GM10248 (cell line): ENCODE measurements around the gene USP34.

Source experiments
- CTCF ChIA-PET: fragments of 300-600 bp; sonication (Branson Sonifier 250); formaldehyde crosslinking; extraction: SDS; loops from one replicate; lab custom pipeline; 2021; ENCODE audit warnings: antibody characterized with exemption; lab: Yijun Ruan, JAX
- POLR2A ChIA-PET: fragments of 350-650 bp; sonication (Branson Sonifier 250); formaldehyde crosslinking; extraction: SDS; loops from one replicate; lab custom pipeline; 2020; ENCODE audit warnings: antibody characterized with exemption; lab: Yijun Ruan, JAX
- DNase-seq: peaks from one replicate; pipeline ENCODE4 v3.0.0; 2012; ENCODE audit errors: extremely low spot score
- TF ChIP-seq, protein P1 (sequence below): IDR thresholded peaks from 2 replicates; pipeline ENCODE4 v1.5.1; 2012; ENCODE audit warnings: mild to moderate bottlenecking, low read depth; ENCODE audit errors: extremely low read depth, missing control alignments, control extremely low read depth

USP34 gene

DNA sequence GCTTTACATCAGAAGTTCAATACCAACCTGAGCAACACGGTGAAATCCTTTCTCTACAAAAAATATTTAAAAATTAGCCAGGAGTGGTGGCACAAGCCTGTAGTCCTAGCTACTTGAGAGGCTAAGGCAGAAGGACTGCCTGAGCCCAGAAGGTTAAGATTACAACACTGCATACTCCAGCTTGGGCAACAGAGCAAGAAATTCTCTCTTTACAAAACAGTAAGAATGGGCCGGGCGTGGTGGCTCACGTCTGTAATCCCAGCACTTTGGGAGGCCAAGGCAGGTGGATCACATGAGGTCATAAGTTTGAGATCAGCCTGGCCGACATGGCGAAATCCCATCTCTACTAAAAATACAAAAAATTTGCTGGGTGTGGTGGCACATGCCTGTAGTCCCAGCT, 113.2 kb downstream of the USP34 start:
- ChIA-PET CTCF (interaction anchor here (1.5 to 1.7 kb wide), 2 partner anchors 10 to 153 kb away, joined by 3 to 4 read pairs; no protein-coding TSS in a partner anchor), POLR2A (no interaction called here)
- TF ChIP-seq, protein P1, sequence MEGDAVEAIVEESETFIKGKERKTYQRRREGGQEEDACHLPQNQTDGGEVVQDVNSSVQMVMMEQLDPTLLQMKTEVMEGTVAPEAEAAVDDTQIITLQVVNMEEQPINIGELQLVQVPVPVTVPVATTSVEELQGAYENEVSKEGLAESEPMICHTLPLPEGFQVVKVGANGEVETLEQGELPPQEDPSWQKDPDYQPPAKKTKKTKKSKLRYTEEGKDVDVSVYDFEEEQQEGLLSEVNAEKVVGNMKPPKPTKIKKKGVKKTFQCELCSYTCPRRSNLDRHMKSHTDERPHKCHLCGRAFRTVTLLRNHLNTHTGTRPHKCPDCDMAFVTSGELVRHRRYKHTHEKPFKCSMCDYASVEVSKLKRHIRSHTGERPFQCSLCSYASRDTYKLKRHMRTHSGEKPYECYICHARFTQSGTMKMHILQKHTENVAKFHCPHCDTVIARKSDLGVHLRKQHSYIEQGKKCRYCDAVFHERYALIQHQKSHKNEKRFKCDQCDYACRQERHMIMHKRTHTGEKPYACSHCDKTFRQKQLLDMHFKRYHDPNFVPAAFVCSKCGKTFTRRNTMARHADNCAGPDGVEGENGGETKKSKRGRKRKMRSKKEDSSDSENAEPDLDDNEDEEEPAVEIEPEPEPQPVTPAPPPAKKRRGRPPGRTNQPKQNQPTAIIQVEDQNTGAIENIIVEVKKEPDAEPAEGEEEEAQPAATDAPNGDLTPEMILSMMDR = no peak
- DNase-seq = no peak

DNA sequence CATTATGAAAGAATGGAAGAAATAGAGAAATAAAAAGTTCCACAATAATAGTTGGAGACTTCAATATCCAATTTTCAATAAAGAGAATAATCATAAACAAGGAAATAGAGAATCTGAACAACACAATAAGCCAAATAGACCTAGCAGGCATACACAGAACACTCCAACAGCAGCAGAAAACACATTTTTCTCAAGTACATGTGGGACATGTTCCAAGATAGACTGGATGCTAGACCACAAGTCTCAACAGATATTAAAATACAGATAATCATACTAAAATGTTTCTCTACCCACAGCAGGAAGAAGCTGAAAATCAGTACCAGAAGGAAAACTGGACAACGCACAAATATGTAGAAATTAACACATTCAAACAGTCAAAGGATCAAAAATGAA, 113.9 kb downstream of the USP34 start:
- ChIA-PET CTCF (interaction anchor here (1.5 to 1.7 kb wide), 2 partner anchors 10 to 154 kb away, joined by 3 to 4 read pairs; no protein-coding TSS in a partner anchor), POLR2A (no interaction called here)
- no peak for DNase-seq
- TF ChIP-seq, protein P1 = no peak

DNA sequence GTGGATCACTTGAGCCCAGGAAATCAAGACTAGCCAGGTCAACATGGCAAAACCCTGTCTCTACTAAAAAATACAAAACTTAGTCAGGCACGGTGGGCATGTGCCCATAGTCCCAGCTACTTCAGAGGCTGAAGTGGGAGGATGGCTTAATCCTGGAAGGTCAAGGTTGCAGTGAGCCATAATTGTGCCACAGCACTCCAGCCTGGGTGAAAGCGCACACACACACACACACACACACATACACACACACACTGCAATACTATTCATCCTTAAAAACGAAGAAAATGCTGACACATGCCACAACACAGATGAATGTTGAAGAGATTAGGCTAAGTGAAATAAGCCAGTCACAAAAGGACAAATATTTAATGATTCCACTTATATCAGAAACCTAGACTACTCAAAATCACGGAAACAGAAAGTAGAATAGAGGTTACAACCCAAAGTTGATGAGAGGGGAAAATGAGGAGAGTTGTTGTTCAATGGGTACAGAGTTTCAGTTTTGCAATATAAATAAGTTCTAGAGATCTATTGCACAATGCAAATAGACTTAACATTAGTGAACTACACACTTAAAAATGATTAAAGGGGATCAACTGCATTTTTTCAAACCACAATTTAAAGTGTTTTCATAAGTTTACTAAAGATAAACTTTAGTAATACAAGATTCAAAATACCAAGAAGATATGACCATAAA, 114.5 kb downstream of the USP34 start:
- DNase-seq = no peak
- ChIA-PET CTCF (no interaction called here), POLR2A (interaction anchor here (0.7 kb wide), 1 partner anchor 8 kb away, joined by 4 read pairs; no protein-coding TSS in a partner anchor)
- TF ChIP-seq, protein P1 = no peak

DNA sequence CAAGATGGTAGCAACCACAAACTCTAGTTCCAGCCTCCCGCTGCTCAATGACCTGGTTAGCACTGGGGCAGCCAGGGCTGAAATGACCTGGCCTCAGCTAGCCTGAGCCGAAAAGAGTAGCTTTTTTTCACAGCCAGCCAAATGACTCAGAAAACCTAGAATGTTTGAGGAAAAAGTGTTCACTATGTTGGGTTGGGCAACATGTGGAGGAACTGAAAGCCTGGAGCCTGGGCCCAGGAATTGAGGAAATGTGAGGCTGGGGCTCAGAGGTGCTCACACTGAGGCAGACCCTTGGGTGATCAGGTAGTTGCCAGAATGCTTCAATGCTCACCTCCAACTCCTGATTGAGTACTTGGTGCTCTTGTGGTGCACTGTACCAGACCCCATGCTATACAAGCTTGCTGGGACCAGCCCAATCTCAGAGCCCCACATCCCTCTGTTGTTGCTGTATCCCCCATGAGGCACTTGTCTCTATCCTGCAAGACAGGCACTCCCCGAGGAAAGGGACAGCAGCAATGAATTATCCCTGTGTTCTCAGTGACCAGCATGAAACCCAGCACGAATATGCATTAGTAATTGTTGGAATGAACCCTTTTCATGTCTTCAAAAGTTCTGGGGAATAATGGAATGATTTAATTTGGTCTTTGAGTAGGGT, 116.2 kb downstream of the USP34 start:
- POLR2A ChIA-PET = no interaction called here
- TF ChIP-seq, protein P1 = no peak
- CTCF ChIA-PET = no interaction called here
- no peak for DNase-seq

DNA sequence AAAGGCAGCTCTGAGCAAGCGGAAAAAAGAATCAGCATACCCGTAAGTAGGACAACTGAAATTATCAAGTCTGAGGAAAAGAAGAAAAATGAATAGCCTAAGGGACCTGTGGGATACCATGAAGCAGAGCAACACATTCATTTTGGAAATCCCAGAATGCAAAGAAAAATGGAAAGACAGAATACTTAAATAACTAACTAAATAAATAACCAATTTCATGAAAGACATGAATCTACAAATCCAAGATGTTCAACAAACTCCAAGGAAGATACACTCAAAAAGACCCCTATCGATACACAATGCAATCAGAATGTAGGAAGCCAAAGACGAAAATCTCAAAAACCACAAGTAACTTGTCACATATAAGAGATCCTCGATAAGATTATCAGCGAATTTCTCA, 117.0 kb downstream of the USP34 start:
- CTCF ChIA-PET = no interaction called here
- DNase-seq = no peak
- TF ChIP-seq, protein P1 = no peak
- POLR2A ChIA-PET = no interaction called here

DNA sequence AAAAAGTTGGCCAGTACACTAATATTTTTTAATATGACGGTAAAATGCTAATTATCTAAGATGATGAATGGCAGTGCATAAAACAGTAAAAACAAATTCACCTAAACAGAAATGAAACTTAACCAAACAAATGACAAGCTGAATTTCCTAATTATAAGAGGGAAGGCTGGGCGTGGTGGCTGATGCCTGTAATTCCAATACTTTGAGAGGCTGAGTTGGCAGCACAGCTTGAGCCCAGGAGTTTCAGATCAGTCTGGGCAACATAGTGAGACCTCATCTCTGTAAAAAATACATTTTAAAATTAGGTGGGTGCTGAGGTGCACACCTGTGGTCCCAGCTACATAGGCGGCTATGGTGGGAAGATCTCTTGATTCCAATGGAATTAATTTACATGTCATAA, 120.1 kb downstream of the USP34 start:
- ChIA-PET CTCF (interaction anchor here (1.1 to 1.8 kb wide), 2 partner anchors 27 to 35 kb away, joined by 3 read pairs; no protein-coding TSS in a partner anchor), POLR2A (no interaction called here)
- TF ChIP-seq, protein P1 = no peak
- no peak for DNase-seq
